ENCODE measurements around the gene FOXP1. TPM values are rescaled to one million over a fixed set of nuclear protein-coding genes. Genes with fewer than 3 reads are reported as not detected.
A peak's percentile ranks its signal among the peaks of the same experiment; 100 is the strongest.

Gene FOXP1
- total and polyA plus RNA-seq, 2 of the 13 experiments (the other 11 are each of a cell fraction or from before 2014, with no cell fraction given) = 40.4 to 59.0 TPM

DNA sequence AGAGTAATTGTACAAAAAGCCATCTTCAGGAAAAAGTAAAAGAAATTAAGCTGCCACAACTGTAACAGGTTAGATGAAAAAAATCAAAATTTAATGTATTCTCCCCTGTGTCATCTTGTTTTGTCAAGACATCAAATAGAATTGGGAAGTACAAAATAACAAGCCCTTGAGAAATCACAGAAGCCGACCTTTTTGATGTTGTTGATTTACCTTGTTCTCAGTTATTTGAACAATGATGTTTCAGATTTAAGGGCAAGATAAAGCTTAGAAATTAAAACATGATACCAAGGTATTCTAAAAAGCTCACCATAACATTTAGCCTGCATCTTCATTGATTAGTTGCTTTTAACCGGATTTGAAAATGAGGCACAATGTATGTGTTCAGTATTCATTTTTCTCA lies 523.0 kb downstream of the FOXP1 start (continued):
- TF ChIP-seq DPF2 (CRISPR knock-in tag; IDR thresholded peaks at IDR 0.05; ENCODE audit: borderline replicate concordance, low read depth) (peak; percentile 67; the same call in 1 of the 2 replicates), ZNF235 (CRISPR knock-in tag; IDR thresholded peaks at IDR 0.05; ENCODE audit: borderline replicate concordance) (no peak), ZBTB8A (CRISPR knock-in tag; IDR thresholded peaks at IDR 0.05; ENCODE audit: borderline replicate concordance, low read depth) (no peak), ZNF598 (CRISPR knock-in tag; IDR thresholded peaks at IDR 0.05; ENCODE audit: borderline replicate concordance) (no peak), ZNF75D (CRISPR knock-in tag; IDR thresholded peaks at IDR 0.05; ENCODE audit: borderline replicate concordance) (no peak), KLF6 (CRISPR knock-in tag; IDR thresholded peaks at IDR 0.05) (peak; percentile 36; the same call in 1 of the 2 replicates), KLF15 (CRISPR knock-in tag; IDR thresholded peaks at IDR 0.05; ENCODE audit: borderline replicate concordance) (no peak), FOXA3 (CRISPR knock-in tag; IDR thresholded peaks at IDR 0.05) (peak; percentile 96), NCOA2 (CRISPR knock-in tag; IDR thresholded peaks at IDR 0.05) (peak; percentile 94), ZNF441 (CRISPR knock-in tag; IDR thresholded peaks at IDR 0.05; ENCODE audit: borderline replicate concordance) (no peak), CHCHD3 (CRISPR knock-in tag; IDR thresholded peaks at IDR 0.05) (no peak), RFX1 (IDR thresholded peaks at IDR 0.05) (no peak), RFX5 (IDR thresholded peaks at IDR 0.05; ENCODE audit: low read depth, low read length) (no peak), KDM5A (IDR thresholded peaks at IDR 0.05; ENCODE audit: borderline replicate concordance, low read length) (no peak), RARA (CRISPR knock-in tag; IDR thresholded peaks at IDR 0.05) (peak; percentile 69), ZNF430 (CRISPR knock-in tag; IDR thresholded peaks at IDR 0.05) (no peak), ZBTB21 (CRISPR knock-in tag; IDR thresholded peaks at IDR 0.05) (no peak), ZNF234 (CRISPR knock-in tag; conservative IDR thresholded peaks at IDR 0.05) (no peak), SRY (CRISPR knock-in tag; IDR thresholded peaks at IDR 0.05) (no peak), ZNF713 (CRISPR knock-in tag; IDR thresholded peaks at IDR 0.05) (no peak)
- TF ChIP-seq, protein P1, sequence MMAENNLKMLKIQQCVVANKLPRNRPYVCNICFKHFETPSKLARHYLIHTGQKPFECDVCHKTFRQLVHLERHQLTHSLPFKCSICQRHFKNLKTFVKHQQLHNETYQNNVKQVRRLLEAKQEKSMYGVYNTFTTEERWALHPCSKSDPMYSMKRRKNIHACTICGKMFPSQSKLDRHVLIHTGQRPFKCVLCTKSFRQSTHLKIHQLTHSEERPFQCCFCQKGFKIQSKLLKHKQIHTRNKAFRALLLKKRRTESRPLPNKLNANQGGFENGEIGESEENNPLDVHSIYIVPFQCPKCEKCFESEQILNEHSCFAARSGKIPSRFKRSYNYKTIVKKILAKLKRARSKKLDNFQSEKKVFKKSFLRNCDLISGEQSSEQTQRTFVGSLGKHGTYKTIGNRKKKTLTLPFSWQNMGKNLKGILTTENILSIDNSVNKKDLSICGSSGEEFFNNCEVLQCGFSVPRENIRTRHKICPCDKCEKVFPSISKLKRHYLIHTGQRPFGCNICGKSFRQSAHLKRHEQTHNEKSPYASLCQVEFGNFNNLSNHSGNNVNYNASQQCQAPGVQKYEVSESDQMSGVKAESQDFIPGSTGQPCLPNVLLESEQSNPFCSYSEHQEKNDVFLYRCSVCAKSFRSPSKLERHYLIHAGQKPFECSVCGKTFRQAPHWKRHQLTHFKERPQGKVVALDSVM (CRISPR knock-in tag; IDR thresholded peaks at IDR 0.05) = no peak
- TF ChIP-seq, protein P2, sequence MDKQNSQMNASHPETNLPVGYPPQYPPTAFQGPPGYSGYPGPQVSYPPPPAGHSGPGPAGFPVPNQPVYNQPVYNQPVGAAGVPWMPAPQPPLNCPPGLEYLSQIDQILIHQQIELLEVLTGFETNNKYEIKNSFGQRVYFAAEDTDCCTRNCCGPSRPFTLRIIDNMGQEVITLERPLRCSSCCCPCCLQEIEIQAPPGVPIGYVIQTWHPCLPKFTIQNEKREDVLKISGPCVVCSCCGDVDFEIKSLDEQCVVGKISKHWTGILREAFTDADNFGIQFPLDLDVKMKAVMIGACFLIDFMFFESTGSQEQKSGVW (CRISPR knock-in tag; IDR thresholded peaks at IDR 0.05; ENCODE audit: borderline replicate concordance) = no peak
- TF ChIP-seq, protein P3, sequence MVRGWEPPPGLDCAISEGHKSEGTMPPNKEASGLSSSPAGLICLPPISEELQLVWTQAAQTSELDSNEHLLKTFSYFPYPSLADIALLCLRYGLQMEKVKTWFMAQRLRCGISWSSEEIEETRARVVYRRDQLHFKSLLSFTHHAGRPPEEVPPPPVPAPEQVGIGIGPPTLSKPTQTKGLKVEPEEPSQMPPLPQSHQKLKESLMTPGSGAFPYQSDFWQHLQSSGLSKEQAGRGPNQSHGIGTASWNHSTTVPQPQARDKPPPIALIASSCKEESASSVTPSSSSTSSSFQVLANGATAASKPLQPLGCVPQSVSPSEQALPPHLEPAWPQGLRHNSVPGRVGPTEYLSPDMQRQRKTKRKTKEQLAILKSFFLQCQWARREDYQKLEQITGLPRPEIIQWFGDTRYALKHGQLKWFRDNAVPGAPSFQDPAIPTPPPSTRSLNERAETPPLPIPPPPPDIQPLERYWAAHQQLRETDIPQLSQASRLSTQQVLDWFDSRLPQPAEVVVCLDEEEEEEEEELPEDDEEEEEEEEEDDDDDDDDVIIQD (CRISPR knock-in tag; IDR thresholded peaks at IDR 0.05; ENCODE audit: low read depth) = peak; percentile 41; the same call in 1 of the 2 replicates
- TF ChIP-seq, protein P4, sequence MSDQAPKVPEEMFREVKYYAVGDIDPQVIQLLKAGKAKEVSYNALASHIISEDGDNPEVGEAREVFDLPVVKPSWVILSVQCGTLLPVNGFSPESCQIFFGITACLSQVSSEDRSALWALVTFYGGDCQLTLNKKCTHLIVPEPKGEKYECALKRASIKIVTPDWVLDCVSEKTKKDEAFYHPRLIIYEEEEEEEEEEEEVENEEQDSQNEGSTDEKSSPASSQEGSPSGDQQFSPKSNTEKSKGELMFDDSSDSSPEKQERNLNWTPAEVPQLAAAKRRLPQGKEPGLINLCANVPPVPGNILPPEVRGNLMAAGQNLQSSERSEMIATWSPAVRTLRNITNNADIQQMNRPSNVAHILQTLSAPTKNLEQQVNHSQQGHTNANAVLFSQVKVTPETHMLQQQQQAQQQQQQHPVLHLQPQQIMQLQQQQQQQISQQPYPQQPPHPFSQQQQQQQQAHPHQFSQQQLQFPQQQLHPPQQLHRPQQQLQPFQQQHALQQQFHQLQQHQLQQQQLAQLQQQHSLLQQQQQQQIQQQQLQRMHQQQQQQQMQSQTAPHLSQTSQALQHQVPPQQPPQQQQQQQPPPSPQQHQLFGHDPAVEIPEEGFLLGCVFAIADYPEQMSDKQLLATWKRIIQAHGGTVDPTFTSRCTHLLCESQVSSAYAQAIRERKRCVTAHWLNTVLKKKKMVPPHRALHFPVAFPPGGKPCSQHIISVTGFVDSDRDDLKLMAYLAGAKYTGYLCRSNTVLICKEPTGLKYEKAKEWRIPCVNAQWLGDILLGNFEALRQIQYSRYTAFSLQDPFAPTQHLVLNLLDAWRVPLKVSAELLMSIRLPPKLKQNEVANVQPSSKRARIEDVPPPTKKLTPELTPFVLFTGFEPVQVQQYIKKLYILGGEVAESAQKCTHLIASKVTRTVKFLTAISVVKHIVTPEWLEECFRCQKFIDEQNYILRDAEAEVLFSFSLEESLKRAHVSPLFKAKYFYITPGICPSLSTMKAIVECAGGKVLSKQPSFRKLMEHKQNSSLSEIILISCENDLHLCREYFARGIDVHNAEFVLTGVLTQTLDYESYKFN (CRISPR knock-in tag; conservative IDR thresholded peaks at IDR 0.05) = peak; percentile 79
